Measurements from ENCODE around the gene ADGRB2.

The ADGRB2 gene

DNA sequence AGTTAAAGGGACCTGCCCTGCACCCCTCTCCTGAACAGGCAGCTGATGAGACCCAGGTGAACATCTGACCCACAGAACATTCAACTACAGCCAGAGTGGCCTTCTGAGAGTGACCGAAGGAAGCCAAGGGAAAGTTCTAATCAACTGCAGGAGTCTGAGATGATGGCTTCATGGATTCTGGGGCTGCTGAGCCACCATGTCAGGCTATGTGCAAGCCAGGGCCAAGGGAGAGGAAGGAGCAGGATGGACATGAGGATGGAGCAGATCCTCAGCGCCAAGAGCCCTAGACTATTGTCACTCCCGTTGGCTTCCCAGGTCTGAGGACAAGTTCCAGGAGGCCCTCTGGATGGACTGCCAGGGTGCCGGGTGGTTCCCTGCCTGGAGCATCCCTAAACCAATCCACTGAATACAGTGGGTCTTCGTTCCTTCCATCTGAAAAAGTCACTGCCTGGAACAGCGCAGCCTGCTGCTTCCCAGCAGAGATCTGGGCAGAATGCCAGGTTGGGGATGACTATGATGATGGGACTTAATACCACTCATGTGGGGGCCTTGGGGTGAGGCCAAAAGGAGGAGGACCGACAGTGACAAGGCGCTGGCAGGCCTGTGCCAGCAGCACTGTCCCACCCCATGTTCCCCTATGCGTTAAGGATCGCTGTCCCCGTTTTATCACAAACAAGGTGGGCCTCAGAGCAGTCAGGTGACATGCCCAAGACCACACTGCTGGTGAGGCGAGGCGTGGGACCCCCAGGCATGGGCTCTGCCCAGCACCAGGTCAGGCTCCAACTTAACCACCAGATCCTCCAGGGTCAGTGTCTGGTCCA is 31.9 kb upstream of the ADGRB2 start:
- no peak for DNase-seq

DNA sequence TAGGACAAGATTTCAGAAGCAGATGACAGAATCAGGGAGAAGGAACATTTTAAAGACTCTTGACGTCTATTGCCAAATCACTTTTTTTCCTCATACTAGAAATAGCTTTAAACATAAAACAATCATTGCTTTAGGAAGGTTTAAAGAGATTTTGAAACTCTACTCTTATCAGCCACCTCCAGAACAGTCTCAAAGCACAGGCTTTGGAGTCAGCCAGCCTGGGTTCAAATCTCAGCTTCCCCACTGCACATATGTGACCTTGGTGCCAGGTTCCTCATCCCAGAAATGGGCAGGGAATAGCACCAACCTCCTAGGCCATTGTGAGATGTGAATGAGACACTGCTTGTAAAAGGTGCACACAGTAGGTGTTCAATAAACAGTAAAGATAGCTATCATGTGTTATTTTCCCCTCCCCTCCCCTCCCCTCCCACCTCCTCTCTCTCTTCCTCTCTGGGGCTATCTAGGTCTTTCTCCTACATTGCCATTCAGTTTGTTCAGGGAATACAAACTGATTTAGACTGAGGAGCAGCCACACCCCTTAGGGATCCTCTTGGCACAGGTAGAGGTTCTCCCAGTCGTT is 31.0 kb upstream of the ADGRB2 start:
- no peak for DNase-seq

DNA sequence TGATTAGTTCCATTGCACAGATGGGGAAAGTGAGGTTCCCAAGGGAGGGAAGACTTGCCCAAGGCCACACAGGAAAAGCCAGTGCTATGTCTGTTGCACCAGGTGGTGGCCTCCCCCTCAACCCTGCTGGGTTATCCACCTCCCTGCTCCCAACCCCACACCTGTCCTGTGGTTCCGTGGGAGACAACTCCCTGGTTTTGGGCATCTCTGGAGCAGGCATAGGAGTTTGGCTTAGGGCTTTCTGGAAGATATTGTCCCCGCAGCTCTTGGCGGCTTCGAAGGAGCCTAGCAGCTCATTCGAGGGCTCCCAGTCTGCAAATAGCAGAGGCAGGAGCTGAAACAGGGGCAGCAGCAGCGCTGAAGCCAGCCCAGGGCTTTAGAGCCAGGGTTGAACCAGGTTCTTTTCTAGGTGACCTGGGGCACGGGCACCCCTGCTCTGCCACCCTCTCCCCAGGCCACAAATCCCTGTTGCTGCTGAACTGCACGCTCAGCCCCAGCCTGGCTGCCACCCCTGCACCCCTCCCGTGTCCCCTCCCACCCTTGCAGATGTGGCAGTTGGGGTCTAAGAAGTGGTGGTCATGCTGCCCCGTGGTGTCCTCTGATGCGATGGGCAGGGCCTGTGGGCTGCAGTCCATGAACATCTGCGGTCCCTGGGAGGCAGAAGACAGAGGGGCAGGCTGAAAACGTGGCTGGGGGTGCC is 29.6 kb upstream of the ADGRB2 start:
- no peak for DNase-seq

DNA sequence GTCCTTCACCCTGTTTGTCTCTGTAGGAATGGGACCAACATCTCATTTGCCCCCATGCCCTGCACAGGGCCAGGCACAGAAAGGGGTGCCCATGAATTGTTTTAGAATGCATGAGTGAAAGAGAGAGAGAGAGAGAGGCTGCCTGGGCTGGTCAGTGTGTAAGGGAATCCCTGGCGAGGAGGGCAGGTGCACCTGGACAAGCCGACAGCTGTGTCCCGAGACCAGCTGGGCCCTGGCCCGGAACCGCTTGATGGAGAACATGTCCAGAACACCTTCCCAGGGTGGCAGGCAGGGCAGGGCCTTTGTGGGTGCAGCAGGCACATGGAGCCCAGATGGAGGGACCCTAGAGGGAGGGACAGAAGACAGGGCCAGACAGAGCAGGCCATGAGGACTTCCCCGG is 28.9 kb upstream of the ADGRB2 start:
- no peak for DNase-seq

DNA sequence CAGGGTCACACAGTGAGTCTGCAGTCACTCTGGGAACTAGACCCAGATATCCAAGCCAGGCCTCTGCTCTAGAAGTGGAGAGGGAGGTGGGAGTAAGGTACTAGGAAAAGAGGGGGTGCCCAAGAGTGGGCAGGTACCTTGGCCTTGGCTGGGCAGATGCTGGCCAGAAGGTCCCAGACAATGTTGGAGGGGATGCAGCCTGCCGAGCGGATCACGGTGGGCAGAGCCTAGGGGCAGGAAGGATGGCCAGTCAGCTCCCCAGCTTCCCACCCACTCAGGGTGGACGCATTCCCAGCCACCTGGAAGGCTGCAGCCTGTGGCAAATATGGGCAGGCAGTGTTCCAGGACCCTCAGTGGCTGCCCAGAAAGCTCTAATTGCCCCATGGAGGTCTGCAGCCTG is 28.4 kb upstream of the ADGRB2 start:
- DNase-seq = no peak

DNA sequence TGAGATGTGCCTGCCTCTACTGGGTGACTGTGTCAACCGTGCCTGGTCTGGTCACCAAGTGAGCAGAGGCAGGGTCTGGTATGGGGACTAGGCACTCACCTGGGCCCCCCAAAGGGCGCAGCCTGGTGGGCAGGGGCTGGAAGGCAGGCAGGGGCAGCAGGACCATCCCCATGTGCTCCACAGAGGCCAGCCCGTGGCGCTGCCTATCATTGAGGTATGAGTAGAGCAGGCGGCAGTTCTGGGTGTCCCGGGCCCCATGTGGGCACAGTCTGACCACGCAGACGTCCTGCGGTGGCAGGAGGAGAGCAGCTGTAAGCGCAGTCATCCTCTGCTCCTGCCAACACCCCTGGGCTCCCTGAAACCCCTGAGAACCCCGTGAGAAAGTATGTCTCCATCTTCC is 28.0 kb upstream of the ADGRB2 start:
- DNase-seq = no peak

DNA sequence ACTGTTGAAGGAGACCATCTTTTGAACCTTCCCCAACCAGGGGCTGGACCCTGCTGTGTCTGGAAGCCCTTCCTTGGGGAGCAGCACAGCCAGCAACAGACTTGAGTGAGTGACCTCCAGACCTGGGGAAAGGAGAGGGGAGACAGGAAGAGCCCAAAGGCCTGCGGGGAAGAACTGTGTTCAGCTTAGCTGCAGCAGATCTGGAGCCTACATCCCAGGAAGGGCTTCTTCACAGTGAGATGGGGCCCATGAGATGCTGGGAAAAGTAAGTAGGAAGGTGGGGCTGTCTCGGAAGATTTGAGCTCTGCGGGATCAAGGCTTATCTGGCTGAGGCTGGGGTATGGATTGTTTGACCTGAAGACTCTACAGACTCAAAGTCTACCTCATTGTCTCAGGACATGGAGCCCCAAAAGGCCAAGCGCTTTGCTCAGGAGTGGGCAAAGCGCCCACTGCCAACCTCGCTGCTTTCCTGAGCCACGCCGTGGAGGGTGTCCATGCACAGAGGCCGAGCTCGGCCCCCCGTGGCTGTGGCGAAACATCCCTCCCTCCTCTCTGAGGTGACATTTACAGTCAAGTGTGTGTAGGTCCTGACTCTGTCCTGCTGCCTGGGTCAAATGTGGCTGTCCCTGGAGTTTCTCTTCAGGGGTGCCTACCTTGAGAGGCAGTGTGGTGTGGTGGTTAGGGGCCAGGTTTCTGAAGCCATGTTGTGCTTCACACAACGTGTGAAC is 27.2 kb upstream of the ADGRB2 start:
- DNase-seq = no peak

DNA sequence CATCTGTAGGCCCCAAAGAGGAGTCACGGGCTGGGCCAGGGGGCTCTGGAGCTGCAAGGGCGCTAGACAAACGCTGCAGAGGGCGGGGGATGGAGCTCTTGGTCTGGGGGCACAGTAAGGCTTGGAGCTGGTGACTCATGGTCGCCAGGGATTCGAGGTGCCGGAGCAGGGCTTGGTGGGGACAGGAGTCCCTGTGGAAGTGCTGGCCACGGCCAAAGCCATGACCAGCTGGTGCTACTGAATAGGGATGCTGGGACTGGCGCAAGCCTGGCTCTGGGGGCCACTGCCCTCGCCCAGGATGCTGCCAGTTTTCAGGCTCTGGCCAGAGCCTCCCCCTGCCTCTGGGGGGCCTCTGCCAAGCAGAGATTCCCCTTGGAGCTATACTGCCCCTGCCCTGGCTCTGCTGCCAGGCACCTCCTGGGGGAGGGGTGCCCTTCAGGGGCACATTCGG is 26.5 kb upstream of the ADGRB2 start:
- DNase-seq = no peak

DNA sequence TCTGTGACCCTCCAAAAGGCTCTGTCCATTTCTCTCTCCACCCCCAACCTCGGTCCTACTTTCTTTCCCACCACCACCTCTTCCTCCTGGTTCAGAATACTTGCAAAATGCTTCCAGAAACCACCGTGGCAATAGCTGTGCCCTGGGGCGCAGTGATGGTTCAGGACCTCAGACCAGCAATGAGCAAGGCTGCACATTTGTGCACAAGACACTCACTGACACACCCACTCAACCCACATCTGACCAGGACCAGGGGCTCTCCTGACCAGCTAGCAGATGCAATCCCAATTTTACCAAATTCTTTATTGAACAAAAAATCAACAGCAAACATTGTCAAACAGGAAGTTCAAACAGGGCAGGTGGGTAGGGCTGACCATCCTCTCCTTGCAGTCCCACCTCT is 26.0 kb upstream of the ADGRB2 start:
- DNase-seq = no peak

DNA sequence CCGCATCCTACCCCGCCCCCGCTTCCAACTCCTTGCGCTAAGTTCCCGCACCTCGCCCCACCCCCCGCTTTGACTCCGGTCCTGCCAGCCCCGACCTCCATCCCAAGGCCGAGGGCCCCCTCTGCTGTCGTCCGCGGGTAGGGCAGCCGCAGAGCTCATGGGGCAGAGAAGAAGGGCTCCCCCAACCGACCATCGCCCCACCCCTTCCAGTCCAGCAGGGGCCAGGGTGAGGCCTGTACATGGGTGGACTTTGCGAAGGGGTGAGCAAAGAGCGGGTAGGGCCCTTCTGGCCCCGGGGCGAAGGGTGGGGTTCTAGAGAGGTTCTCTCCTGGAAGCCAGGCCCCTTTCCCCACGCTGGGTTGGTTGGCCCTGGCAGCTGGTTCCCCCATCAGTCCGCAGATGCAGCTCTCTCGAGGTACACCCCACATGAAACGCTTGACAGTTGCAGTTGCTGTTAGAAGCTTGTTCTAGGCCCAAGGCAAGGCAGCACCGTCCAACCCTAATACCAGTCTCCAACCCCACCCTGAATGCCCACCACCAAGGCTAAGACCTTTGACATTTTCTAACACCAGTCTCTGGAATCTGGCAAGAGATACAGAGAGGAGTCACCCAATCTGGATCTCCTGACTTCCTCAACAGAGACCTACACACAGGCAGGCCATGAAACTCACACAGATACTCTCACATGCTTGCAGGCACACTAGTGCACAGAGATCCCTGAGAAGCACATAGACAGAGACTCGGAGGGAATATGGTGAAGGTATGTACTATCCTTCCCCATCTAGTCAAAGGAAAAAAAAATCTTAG is 25.3 kb upstream of the ADGRB2 start:
- peak; percentile 88 to 96 for DNase-seq

DNA sequence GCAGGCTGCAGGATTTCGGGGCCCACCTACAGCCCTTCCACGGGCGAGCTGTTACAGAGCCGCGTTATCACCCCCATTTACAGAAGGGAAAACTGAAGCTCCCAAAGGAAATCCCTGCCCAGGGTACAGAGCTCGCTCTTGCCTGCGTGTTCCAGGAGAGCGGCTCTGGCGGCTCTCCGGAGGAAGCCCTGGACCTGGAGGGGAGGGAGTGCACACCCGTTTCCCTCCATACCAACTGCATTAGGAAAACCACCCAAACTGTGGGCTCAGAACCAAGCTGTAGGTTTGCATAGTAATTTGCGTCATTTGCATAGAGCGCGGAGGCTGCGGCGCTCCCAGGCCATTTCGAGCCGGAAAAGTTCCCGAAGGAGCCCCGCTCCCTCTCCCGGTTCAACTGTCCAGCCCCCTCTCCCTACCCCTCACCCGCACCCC is 24.7 kb upstream of the ADGRB2 start:
- DNase-seq = peak; percentile 88 to 96

DNA sequence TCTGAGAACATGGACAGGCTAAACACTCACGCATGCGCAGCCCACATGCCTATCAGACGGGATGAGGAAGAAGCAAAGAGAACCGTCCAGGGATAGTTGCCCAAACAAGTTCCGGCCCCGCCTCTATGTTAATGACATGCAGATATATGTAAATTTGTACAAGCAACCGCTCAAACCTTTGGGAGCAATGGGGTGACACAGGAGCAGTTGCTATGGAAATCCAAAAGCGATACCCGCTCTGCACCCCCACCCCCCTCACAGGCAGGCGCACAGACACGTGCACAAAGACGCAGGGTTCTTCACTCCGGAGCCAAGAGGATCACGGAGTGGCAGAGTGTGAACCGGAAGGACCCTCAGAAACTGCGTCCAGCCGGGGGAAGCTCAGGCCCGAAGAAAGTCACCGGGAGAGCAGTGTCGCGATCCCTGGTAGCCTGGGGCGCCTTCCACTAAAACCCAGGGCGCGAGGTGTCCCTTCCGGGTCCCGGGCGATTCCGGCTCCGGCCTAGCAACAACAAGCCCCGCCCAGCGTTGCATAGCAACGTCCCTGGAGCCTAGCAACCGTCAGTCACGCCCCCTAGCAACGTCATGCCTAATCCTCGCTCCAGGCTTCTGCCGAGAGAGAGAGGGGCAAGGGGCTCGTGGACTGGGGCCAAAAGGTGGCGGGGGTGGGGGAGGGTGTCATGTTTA is 24.1 kb upstream of the ADGRB2 start:
- DNase-seq = peak; percentile 91 to 94

DNA sequence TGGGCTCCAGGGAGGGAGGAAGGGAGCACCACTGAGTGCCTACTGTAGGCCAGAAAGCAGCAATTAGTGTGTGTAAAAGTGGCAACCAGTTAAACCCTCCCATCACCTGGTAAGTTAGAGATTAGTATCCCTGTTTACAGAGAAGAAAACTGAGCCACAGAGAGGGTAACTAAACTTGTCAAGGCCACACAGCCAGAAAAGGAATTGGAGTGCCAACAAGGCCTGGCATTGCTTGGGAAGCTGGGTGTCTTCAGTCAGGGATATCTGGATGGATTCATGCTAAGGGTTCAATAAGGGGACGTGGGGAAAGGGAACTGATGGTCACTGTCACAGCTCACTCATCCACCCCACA is 23.6 kb upstream of the ADGRB2 start:
- DNase-seq = no peak

DNA sequence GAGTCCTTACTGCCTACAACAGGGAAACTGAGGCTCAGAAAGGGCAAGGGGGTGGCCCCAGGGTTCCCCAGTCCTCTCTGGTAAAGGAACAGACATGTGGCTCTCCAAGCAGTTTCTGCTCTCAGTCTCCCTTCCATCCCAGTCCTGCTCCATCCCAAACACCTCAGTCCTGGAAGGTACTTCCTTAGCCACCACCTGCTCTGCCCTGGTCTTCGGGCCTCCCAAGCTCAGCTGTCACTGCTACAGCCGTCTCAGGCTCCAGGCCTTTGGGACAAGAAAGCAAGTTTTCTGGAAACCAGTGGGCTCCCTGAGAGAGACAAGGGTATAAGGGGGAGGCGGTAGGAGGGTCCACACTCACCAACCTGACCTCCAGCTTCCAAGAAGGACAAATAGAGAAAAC is 23.1 kb upstream of the ADGRB2 start:
- no peak for DNase-seq

DNA sequence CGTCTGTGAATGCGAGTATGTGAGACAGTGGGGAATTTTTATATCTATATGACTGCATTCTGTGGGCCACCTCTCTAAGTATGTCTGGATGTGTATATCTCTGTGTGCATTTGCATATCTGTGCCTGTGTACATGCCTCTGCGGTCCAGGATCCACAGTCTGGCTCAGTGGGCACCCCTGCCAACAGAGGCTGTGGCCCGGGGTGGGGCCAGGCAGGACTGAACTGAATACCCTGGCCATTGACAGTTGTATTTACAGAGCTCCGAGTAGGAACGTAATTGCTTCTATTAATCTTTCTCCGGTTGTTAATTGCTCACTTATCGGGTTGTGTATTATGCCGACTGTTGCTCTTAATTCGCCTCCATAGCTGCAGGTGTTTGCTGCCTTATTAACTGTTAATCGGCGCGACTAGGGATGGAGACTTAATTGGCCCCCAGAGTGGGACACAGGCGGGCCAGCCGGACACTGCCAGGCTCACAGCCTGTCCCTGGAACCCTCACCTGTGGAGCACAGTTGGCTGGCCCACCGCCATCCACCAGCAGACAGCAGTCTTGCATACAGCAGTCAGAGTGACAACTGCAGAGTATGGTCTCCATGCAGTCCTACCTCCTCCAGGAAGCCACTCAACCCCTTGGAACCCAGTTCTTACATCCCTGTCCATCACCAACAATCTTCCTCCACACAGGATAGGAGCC is 22.4 kb upstream of the ADGRB2 start:
- peak; percentile 22 to 78 for DNase-seq

DNA sequence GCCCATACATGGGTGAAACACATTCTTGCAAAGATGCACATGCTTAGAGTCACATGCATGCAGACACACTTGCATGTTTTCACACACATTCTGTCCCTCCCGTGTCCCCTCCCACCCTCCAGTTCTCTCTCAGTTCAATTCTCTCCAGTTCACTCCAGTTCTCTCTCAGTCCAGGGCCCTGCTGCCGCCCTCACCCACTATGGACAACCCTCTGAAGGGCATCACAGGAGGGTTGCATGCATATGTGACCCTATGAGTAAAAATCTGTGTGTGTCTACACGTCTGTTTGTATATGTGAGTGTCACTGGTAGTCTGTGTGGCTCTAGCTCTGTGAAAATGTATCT is 21.8 kb upstream of the ADGRB2 start:
- DNase-seq = no peak

DNA sequence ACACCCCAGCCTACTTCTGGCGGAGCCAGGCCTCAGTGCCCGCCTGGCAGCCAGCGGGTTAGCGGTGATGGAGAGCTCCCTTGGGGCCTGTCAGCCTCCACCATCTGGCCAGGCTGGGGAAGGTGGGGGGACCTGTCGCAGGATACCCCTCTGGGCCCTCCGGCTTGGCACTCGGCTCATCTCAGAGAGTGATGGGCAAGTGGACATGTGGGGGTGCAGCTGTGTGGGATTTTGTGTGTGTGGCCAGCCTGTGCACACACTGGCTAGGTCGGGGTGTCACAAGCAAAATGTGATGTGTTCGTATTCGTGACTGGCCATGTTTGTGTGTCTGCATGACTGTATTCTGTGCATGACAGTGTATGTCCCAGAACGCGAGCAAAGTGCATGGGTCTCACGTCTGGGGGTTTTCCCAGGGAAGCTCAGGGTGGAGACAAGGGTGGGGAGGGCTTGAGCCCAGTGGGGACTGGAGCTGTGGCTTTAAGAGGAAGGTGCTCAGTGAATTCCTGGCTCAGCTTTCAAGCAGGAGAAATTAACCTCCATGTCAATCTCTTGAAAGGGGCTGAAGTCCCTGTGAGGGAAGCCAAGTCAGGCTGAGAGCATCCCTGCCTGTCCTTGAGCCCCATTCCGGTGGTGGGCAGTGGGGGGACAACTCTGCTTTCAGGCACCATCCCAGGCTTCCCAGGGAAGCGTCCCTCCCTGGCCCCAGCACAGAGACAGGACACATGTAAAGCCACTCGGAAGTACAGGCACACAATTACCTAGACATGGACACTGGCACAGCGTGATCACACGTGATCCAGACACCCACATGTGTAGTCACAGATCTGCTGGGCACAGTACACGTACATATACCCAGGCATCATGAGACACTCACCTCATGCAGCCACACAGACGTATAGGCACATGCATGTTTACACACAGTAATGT is 21.1 kb upstream of the ADGRB2 start:
- peak in 1 of 2 experiments; percentile 81 for DNase-seq

DNA sequence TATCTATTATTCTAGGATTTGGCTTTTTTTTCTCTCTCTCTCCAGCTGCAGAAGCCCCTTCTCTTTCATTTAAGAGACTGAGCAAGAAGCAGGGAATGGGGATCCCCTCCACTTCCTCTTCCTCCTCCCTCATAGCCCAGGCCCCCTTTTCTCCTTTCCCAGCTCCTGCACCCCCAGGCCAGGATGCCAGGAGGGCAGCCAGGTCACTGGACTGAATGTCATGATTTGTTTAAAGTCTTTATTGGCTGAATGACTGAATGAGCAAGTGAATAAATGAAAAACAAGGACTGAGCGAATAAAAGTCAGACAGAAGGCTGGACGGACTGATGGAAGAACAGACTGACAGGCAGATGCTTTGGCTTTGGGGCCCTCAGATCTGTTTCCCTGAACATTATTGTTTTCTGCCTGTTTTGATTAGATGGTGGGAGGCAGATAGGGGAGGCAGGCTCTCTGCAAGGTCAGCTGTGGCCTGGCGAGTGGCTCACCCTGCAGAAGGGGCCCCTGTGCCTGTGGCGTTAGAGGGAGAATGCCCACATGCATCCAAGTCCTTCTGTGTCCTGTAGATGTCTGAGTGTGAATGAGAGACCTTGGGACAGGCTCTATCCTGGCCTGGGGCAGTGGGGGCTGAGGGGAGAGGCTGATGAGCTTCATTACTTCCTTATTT is 20.3 kb upstream of the ADGRB2 start:
- DNase-seq = peak in 1 of 2 experiments; percentile 61

DNA sequence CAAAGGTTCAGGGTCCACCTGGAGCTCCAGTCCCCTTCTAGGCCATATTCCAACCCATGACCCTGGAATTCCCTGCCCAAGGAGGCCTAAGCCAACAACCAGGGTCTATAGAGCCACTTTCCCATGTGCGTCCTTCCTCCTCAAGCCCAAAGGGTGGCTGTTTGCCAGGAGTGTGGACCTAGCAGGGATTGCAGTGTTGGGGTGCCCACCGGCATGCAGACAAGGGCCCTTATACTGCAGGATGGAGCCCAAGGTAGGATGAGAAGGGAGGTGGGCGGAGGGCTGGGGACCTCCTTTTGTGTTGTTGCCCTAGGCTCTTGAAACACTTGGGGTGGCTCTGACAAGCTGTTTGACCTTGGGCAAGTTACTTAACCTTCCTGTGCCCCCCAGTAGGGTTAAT is 19.7 kb upstream of the ADGRB2 start:
- DNase-seq = no peak
